ENCODE measurements around the gene CXorf49B. TPM values are rescaled to one million over a fixed set of nuclear protein-coding genes. Genes with fewer than 3 reads are reported as not detected.
"Not testable (repeated sequence)": the region's sequence is repeated elsewhere in the genome, so short reads cannot be mapped to it uniquely, and the experiment has no call there.

Gene CXorf49B
- not detected in 2 replicates for total RNA-seq (2012; rRNA removed)

DNA sequence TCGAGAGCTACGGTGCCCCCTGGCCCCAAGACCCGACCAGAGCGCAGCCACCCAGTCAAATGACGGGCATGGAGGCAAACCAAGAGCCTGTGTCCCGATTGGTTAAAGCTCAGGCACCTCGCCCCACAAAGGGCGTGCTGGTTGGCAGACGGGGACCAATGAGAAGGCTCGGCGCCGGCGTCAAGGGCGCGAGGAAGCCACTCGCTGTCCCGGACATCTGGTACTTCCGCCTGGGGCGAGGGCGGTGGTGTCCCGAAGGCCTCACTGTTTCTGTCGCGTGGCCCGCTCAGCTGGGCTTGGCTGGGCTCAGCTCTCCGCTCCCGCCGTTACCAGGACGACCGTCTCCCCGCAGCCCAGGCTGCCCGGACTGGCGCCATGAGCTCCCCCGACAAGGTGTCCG, at the start of gene CXorf49B:
TSS of gene CXorf49B (plus strand) at position 301 of the 400 bp plus-strand sequence. CDS start at position 376, 75 bp downstream.
- H3K9ac ChIP-seq (ENCODE audit: low read depth, low read length); H3K36me3 ChIP-seq (ENCODE audit: insufficient read depth, low read length); H3K4me3 ChIP-seq (ENCODE audit: low read length); H3K4me2 ChIP-seq (ENCODE audit: low read length); H3K27me3 ChIP-seq (ENCODE audit: control insufficient read depth, insufficient read depth, low read length); H3K9me3 ChIP-seq (replicated peaks; ENCODE audit: low read length); H3K4me1 ChIP-seq (ENCODE audit: control insufficient read depth, insufficient read depth, low read length): not testable (repeated sequence)

DNA sequence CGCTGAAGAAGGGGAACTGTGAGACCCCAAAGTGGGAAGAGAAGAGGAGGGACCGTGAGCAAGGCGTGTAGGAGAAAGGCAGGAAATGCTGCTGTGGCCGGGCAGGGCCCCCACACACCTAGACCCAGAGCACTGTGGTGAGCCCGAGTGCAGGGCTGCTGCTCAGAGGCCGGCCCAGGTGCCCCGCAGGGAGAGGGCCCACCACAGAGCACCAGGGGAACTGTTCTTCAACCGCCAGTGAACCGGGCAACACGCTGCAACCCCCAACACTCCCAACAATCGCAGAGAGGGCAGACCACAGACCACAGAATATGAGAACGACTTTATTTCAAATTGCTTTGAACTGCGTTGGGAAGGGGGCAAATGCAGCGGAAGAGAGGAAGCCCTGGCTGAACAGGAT, 49.1 kb upstream of the CXorf49B start:
- H3K4me3 ChIP-seq (ENCODE audit: low read length); H3K4me1 ChIP-seq (ENCODE audit: control insufficient read depth, insufficient read depth, low read length); H3K4me2 ChIP-seq (ENCODE audit: low read length): not testable (repeated sequence)

DNA sequence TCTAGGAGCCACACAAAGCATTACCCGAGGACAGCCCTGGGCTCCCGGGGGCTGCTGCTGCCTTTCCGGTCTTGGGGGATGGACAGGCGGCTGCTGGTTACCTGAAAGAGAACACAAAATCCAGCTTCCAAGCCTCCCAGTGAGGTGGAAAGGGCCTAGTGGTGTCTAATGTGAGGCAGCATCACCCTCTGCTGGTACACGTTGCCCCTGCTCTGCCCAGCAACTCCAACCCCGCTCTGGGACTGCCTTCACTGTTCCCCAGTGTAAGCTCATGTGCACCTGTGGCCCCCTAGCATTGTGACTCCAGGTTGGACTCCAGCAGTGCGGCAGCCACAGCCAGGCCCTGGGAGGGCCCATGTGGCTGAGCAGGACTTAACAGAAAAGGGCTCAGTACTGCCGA, 47.6 kb upstream of the CXorf49B start:
- not testable (repeated sequence) for H3K36me3 ChIP-seq (ENCODE audit: insufficient read depth, low read length); H3K9me3 ChIP-seq (replicated peaks; ENCODE audit: low read length)

More for the DNA sequence above, 49.1 kb upstream of the CXorf49B start:
- H3K9me3 ChIP-seq (replicated peaks; ENCODE audit: low read length); H3K36me3 ChIP-seq (ENCODE audit: insufficient read depth, low read length); H3K9ac ChIP-seq (ENCODE audit: low read depth, low read length); H3K27me3 ChIP-seq (ENCODE audit: control insufficient read depth, insufficient read depth, low read length): not testable (repeated sequence)

DNA sequence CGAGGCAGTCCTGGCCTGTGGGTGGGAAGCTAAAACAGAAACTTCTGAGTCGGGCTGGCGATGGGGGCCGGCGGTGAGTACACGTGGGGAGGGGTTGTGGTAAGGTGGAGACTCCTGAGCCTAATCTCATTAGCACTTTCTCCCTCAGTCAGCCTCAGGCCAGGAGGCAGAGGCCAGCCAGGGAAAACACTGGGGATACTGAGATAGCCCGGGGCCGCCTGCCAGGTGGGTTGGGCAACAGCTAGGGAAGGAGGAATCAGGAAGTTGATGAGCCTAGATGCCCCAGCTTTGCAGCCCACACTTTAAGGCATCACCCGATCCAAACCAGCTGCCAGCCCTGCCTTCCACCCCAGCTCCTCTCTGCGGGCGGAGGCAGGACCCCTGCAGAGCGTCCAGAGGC, 46.8 kb upstream of the CXorf49B start:
- not testable (repeated sequence) for H3K9me3 ChIP-seq (replicated peaks; ENCODE audit: low read length); H3K9ac ChIP-seq (ENCODE audit: low read depth, low read length); H3K4me2 ChIP-seq (ENCODE audit: low read length); H3K4me3 ChIP-seq (ENCODE audit: low read length); H3K36me3 ChIP-seq (ENCODE audit: insufficient read depth, low read length); H3K27me3 ChIP-seq (ENCODE audit: control insufficient read depth, insufficient read depth, low read length); H3K4me1 ChIP-seq (ENCODE audit: control insufficient read depth, insufficient read depth, low read length)

More for the DNA sequence above, 47.6 kb upstream of the CXorf49B start:
- H3K4me3 ChIP-seq (ENCODE audit: low read length); H3K4me2 ChIP-seq (ENCODE audit: low read length); H3K9ac ChIP-seq (ENCODE audit: low read depth, low read length); H3K4me1 ChIP-seq (ENCODE audit: control insufficient read depth, insufficient read depth, low read length); H3K27me3 ChIP-seq (ENCODE audit: control insufficient read depth, insufficient read depth, low read length): not testable (repeated sequence)

DNA sequence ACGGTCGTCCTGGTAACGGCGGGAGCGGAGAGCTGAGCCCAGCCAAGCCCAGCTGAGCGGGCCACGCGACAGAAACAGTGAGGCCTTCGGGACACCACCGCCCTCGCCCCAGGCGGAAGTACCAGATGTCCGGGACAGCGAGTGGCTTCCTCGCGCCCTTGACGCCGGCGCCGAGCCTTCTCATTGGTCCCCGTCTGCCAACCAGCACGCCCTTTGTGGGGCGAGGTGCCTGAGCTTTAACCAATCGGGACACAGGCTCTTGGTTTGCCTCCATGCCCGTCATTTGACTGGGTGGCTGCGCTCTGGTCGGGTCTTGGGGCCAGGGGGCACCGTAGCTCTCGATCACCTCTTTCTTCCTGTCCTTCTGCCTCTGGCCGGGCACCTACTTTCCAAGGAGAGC, 45.0 kb upstream of the CXorf49B start, which contains the start of gene CXorf49:
TSS of gene CXorf49 (minus strand) at position 101 of the 400 bp plus-strand sequence. CDS start 134 bp downstream, outside the sequence.
- H3K9me3 ChIP-seq (replicated peaks; ENCODE audit: low read length); H3K27me3 ChIP-seq (ENCODE audit: control insufficient read depth, insufficient read depth, low read length); H3K4me2 ChIP-seq (ENCODE audit: low read length); H3K4me1 ChIP-seq (ENCODE audit: control insufficient read depth, insufficient read depth, low read length); H3K9ac ChIP-seq (ENCODE audit: low read depth, low read length); H3K4me3 ChIP-seq (ENCODE audit: low read length); H3K36me3 ChIP-seq (ENCODE audit: insufficient read depth, low read length): not testable (repeated sequence)

DNA sequence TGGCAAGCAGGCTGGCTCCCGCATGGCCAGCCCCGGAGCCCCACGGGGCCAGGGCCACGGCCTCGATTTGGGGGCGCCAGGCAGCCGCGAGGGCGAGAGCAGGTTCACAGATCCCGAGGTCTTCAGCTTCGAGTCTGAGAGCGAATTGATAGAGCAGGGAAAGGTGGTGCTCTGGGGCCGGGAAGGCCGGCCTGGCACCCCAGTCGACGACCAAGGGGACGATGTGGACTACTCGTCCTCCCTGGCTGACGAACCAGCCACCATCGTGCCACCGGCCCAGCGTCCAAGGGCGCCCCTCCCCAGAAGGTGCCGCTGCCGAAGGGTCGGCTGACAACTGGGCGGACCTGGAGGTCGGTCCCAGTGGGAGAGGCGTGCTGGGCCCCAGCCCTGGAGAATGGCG, 44.0 kb upstream of the CXorf49B start:
- not testable (repeated sequence) for H3K4me3 ChIP-seq (ENCODE audit: low read length); H3K36me3 ChIP-seq (ENCODE audit: insufficient read depth, low read length)

DNA sequence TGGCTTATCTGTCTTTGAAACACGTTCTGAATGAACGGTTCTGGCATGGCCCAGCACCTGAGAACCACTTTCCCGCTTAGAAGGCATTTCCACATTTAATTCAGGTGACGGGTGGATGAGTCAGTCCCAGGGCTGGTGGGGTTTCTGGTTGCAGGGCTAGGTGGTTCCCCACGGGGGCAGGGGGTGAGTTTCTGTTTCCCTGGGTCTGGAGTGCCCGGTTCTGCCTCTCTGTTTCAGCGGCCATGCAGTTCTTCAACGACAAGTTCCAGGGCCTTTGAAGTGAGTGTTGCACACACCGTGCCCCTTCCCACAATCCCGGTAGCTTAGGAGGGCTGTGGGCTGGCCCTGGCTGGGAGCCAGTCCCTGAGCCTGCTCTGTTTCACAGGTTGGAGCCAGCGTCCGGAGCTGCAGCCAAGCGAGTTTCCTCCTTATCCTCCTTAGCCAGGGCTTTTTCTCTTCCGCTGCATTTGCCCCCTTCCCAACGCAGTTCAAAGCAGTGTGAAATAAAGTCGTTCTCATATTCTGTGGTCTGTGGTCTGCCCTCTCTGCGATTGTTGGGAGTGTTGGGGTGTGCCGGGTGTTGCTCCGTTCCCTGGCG, 42.8 kb upstream of the CXorf49B start:
- not testable (repeated sequence) for H3K4me3 ChIP-seq (ENCODE audit: low read length); H3K9me3 ChIP-seq (replicated peaks; ENCODE audit: low read length); H3K9ac ChIP-seq (ENCODE audit: low read depth, low read length)

More for the DNA sequence above, 44.0 kb upstream of the CXorf49B start:
- not testable (repeated sequence) for H3K9me3 ChIP-seq (replicated peaks; ENCODE audit: low read length); H3K4me1 ChIP-seq (ENCODE audit: control insufficient read depth, insufficient read depth, low read length); H3K9ac ChIP-seq (ENCODE audit: low read depth, low read length); H3K4me2 ChIP-seq (ENCODE audit: low read length); H3K27me3 ChIP-seq (ENCODE audit: control insufficient read depth, insufficient read depth, low read length)

DNA sequence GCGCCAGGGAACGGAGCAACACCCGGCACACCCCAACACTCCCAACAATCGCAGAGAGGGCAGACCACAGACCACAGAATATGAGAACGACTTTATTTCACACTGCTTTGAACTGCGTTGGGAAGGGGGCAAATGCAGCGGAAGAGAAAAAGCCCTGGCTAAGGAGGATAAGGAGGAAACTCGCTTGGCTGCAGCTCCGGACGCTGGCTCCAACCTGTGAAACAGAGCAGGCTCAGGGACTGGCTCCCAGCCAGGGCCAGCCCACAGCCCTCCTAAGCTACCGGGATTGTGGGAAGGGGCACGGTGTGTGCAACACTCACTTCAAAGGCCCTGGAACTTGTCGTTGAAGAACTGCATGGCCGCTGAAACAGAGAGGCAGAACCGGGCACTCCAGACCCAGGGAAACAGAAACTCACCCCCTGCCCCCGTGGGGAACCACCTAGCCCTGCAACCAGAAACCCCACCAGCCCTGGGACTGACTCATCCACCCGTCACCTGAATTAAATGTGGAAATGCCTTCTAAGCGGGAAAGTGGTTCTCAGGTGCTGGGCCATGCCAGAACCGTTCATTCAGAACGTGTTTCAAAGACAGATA, 2.4 kb upstream of the CXorf49B start:
- H3K4me1 ChIP-seq (ENCODE audit: control insufficient read depth, insufficient read depth, low read length); H3K36me3 ChIP-seq (ENCODE audit: insufficient read depth, low read length); H3K4me3 ChIP-seq (ENCODE audit: low read length); H3K9ac ChIP-seq (ENCODE audit: low read depth, low read length); H3K27me3 ChIP-seq (ENCODE audit: control insufficient read depth, insufficient read depth, low read length); H3K9me3 ChIP-seq (replicated peaks; ENCODE audit: low read length); H3K4me2 ChIP-seq (ENCODE audit: low read length): not testable (repeated sequence)

More for the DNA sequence above, 42.8 kb upstream of the CXorf49B start:
- H3K4me2 ChIP-seq (ENCODE audit: low read length); H3K27me3 ChIP-seq (ENCODE audit: control insufficient read depth, insufficient read depth, low read length); H3K36me3 ChIP-seq (ENCODE audit: insufficient read depth, low read length); H3K4me1 ChIP-seq (ENCODE audit: control insufficient read depth, insufficient read depth, low read length): not testable (repeated sequence)

DNA sequence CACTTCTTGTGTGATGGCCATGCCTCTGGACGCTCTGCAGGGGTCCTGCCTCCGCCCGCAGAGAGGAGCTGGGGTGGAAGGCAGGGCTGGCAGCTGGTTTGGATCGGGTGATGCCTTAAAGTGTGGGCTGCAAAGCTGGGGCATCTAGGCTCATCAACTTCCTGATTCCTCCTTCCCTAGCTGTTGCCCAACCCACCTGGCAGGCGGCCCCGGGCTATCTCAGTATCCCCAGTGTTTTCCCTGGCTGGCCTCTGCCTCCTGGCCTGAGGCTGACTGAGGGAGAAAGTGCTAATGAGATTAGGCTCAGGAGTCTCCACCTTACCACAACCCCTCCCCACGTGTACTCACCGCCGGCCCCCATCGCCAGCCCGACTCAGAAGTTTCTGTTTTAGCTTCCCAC, 1.7 kb downstream of the CXorf49B start:
- H3K4me2 ChIP-seq (ENCODE audit: low read length); H3K9me3 ChIP-seq (replicated peaks; ENCODE audit: low read length); H3K9ac ChIP-seq (ENCODE audit: low read depth, low read length); H3K4me1 ChIP-seq (ENCODE audit: control insufficient read depth, insufficient read depth, low read length); H3K4me3 ChIP-seq (ENCODE audit: low read length); H3K27me3 ChIP-seq (ENCODE audit: control insufficient read depth, insufficient read depth, low read length); H3K36me3 ChIP-seq (ENCODE audit: insufficient read depth, low read length): not testable (repeated sequence)

DNA sequence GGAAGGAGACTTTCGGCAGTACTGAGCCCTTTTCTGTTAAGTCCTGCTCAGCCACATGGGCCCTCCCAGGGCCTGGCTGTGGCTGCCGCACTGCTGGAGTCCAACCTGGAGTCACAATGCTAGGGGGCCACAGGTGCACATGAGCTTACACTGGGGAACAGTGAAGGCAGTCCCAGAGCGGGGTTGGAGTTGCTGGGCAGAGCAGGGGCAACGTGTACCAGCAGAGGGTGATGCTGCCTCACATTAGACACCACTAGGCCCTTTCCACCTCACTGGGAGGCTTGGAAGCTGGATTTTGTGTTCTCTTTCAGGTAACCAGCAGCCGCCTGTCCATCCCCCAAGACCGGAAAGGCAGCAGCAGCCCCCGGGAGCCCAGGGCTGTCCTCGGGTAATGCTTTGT, 2.5 kb downstream of the CXorf49B start:
- H3K4me2 ChIP-seq (ENCODE audit: low read length); H3K36me3 ChIP-seq (ENCODE audit: insufficient read depth, low read length); H3K4me3 ChIP-seq (ENCODE audit: low read length); H3K9ac ChIP-seq (ENCODE audit: low read depth, low read length); H3K9me3 ChIP-seq (replicated peaks; ENCODE audit: low read length); H3K4me1 ChIP-seq (ENCODE audit: control insufficient read depth, insufficient read depth, low read length); H3K27me3 ChIP-seq (ENCODE audit: control insufficient read depth, insufficient read depth, low read length): not testable (repeated sequence)

DNA sequence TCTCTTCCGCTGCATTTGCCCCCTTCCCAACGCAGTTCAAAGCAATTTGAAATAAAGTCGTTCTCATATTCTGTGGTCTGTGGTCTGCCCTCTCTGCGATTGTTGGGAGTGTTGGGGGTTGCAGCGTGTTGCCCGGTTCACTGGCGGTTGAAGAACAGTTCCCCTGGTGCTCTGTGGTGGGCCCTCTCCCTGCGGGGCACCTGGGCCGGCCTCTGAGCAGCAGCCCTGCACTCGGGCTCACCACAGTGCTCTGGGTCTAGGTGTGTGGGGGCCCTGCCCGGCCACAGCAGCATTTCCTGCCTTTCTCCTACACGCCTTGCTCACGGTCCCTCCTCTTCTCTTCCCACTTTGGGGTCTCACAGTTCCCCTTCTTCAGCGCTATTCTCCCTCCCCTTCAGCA, 4.0 kb downstream of the CXorf49B start:
- H3K4me3 ChIP-seq (ENCODE audit: low read length); H3K9ac ChIP-seq (ENCODE audit: low read depth, low read length); H3K4me2 ChIP-seq (ENCODE audit: low read length); H3K4me1 ChIP-seq (ENCODE audit: control insufficient read depth, insufficient read depth, low read length); H3K27me3 ChIP-seq (ENCODE audit: control insufficient read depth, insufficient read depth, low read length); H3K9me3 ChIP-seq (replicated peaks; ENCODE audit: low read length); H3K36me3 ChIP-seq (ENCODE audit: insufficient read depth, low read length): not testable (repeated sequence)

DNA sequence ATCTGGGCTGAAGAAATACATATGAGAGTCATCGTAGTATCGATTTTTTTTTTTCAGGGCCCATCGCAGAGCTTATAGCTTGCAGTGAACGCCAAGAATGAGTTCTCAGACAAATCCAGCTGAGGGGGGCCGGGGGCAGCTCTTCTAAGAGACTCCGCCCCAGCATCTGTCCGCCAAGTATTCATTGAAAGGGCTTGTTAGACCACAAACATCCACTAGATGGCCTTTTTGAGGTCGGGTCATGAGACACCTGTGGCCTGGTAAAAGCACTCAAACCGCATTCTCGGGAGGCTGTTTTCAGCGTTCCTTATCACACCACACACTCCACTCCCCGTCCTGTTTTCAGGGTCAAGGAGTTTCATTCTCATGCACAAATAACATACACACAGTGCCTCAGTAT, 15.2 kb downstream of the CXorf49B start:
- H3K9me3 ChIP-seq (replicated peaks; ENCODE audit: low read length); H3K27me3 ChIP-seq (ENCODE audit: control insufficient read depth, insufficient read depth, low read length); H3K4me3 ChIP-seq (ENCODE audit: low read length); H3K36me3 ChIP-seq (ENCODE audit: insufficient read depth, low read length); H3K9ac ChIP-seq (ENCODE audit: low read depth, low read length); H3K4me1 ChIP-seq (ENCODE audit: control insufficient read depth, insufficient read depth, low read length); H3K4me2 ChIP-seq (ENCODE audit: low read length): not testable (repeated sequence)

Data from skeletal muscle satellite cell (primary cell).